ENCODE results near the gene IQCK.
"Not testable (repeated sequence)": the region's sequence is repeated elsewhere in the genome, so short reads cannot be mapped to it uniquely, and the experiment has no call there.

IQCK gene, protein sequence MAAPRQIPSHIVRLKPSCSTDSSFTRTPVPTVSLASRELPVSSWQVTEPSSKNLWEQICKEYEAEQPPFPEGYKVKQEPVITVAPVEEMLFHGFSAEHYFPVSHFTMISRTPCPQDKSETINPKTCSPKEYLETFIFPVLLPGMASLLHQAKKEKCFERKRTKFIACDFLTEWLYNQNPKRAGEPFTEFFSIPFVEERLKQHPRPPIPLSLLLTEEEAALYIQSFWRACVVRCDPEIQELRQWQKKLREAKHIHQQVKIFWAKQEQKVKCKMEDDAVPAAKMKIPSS

DNA sequence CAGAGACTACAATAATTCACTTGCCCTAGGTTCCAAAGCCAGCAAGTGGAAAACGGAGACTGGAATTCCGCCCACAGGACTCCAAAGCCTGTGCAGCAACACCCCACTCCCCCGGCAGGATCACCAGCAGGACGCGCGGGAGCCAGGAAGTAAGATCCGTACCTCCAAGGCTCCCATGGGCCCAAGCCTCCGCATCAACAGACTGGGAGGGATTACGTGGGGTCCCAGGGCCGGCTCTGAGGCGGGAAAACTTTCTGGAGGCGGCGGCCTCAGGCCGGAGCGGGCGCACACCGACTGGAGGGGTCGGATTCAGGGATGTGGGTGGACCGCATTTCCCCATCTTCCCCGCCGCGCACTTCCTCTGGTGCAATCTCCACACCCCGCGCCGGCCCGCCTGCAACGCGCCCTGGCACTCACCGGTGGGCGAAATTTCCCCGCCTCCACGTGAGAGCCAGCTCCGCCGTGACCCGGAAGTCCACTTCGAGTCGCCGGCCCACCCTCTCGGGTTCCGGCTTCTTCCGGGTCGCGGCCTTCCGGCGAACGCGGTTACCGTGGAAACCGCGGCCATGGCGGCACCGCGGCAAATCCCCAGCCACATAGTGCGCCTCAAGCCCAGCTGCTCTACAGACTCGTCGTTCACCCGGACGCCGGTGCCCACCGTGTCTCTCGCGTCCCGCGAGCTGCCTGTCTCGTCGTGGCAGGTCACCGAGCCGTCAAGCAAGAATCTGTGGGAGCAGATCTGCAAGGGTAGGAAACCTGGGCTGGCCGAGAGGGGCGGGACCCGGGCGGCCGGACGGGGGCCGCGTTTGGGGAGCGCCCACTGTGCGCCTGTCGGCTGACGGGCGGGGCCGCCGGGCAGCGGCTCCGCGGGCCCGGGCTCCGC lies at the start of gene IQCK, which contains the start of gene KNOP1:
TSS of gene IQCK (plus strand) at position 531 of the 883 bp plus-strand sequence. CDS start at position 567, 36 bp downstream.
TSS of gene KNOP1 (minus strand) at position 487 of the 883 bp plus-strand sequence. CDS start 3,192 bp downstream, outside the sequence.
- no peaks in the 10 kb centered on the region for H3K9me3 ChIP-seq (ENCODE audit: control insufficient read depth, low read length)
- peaks cover 14% of the 10 kb centered on the region for H3K4me1 ChIP-seq (ENCODE audit: control insufficient read depth, insufficient read depth, low read length)
- H3K36me3 ChIP-seq (ENCODE audit: control insufficient read depth, insufficient read depth, low read length, severe bottlenecking), result peaks cover 14% of the 10 kb centered on the region
- H3K4me3 ChIP-seq (ENCODE audit: low read length), result peak within 1 kb of the TSS; percentile 99
- H3K27me3 ChIP-seq (replicated peaks; ENCODE audit: control insufficient read depth, insufficient read depth, low read length), result no peaks in the 10 kb centered on the region
- peak within 1 kb of the TSS; percentile 97 for H3K9ac ChIP-seq (ENCODE audit: low read length)
- peak; percentile 97 for DNase-seq (ENCODE audit: low read depth)

DNA sequence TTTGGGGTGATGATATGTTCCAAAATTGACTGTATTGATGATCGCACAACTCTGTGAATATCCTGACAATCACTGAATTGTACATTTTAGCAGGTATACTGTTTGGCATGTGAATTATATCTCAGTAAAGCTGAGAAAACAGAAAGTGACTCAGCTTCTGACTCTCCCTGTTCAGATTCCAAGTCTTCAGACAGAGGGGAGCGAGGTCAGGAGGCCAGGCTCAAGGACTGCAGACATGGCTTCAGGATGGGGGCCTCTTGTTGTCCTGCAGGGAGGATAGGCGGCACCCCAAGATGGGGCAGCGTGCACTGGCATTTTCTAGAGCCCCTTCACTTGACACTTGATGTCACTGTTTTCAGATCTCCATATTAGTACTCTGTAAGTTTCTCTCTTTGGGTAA lies 45.7 kb upstream of the IQCK start:
- H3K4me3 ChIP-seq (ENCODE audit: low read length), result no peak overlapping the region
- peak; percentile 8 for DNase-seq (ENCODE audit: low read depth)
- no peaks in the 10 kb centered on the region for H3K4me1 ChIP-seq (ENCODE audit: control insufficient read depth, insufficient read depth, low read length)
- no peaks in the 10 kb centered on the region for H3K9me3 ChIP-seq (ENCODE audit: control insufficient read depth, low read length)
- peaks cover 34% of the 10 kb centered on the region for H3K36me3 ChIP-seq (ENCODE audit: control insufficient read depth, insufficient read depth, low read length, severe bottlenecking)
- no peak overlapping the region for H3K9ac ChIP-seq (ENCODE audit: low read length)
- no peaks in the 10 kb centered on the region for H3K27me3 ChIP-seq (replicated peaks; ENCODE audit: control insufficient read depth, insufficient read depth, low read length)

DNA sequence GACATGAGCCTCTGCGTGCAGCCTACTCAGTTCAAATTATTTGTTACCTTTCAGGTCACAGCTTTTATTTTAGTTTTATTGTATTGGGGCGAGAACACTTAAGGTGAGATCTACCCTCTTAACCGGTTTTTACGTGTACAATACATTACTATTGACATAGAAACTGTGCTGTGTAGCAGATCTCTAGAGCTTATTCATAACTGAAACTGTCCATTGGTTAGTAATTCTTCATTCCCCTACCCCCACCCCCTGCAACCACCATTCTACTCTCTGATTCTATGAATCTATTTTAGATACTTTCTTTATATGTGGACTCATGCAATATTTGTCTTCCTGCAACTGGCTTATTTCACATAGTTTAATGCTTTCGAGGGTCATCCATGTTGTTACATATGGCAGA lies 43.6 kb upstream of the IQCK start:
- peaks cover 3% of the 10 kb centered on the region for H3K4me1 ChIP-seq (ENCODE audit: control insufficient read depth, insufficient read depth, low read length)
- H3K4me3 ChIP-seq (ENCODE audit: low read length), result no peak overlapping the region
- no peaks in the 10 kb centered on the region for H3K9me3 ChIP-seq (ENCODE audit: control insufficient read depth, low read length)
- peaks cover 24% of the 10 kb centered on the region for H3K36me3 ChIP-seq (ENCODE audit: control insufficient read depth, insufficient read depth, low read length, severe bottlenecking)
- H3K9ac ChIP-seq (ENCODE audit: low read length), result no peak overlapping the region
- DNase-seq (ENCODE audit: low read depth), result no peak
- no peaks in the 10 kb centered on the region for H3K27me3 ChIP-seq (replicated peaks; ENCODE audit: control insufficient read depth, insufficient read depth, low read length)

DNA sequence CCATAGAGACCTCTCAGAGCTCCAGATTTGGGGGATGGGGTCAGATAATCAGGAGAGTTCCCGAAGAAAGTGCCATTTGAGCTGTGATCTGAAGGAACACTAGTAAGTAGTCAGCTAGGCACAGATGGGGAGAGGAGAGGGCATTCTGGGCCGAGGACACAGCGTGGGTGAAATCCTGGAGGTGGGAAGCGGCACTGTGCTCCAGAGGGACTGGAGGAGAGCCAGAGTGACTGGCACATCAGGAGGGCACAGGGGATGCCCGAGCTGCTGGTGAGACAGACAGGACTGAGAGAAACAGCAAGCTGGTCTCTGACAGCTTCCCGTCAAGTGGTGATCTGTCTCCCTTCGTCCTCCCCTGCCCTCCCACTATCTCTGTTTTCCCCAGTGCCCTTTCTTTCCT lies 40.7 kb upstream of the IQCK start:
- Histone ChIP-seq H3K4me1 (ENCODE audit: control insufficient read depth, insufficient read depth, low read length) (peaks cover 8% of the 10 kb centered on the region), H3K9me3 (ENCODE audit: control insufficient read depth, low read length) (no peaks in the 10 kb centered on the region), H3K9ac (ENCODE audit: low read length) (no peak overlapping the region), H3K27me3 (replicated peaks; ENCODE audit: control insufficient read depth, insufficient read depth, low read length) (no peaks in the 10 kb centered on the region), H3K36me3 (ENCODE audit: control insufficient read depth, insufficient read depth, low read length, severe bottlenecking) (peaks cover 9% of the 10 kb centered on the region), H3K4me3 (ENCODE audit: low read length) (no peak overlapping the region)
- DNase-seq (ENCODE audit: low read depth), result no peak

DNA sequence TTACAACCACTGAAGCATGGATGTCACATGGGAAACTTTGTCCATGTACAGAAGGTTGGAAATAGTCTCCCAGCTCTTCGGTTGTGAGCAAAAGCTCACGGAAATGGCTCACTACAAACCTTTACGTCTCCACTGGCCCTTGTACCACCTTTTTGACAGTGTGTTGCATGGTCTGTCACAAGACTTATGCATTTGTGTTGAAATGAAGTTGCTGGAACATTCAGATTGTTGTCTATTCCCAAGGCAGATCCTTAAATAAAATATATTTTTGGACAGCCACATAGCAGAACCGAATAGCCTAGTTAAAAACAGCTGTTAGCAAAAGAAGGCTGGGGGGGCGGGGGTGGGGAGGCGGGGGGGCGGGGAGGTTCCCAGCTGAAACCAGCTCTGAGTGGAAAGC lies 39.3 kb upstream of the IQCK start:
- Histone ChIP-seq H3K4me1 (ENCODE audit: control insufficient read depth, insufficient read depth, low read length) (peaks cover 8% of the 10 kb centered on the region), H3K9ac (ENCODE audit: low read length) (no peak overlapping the region), H3K36me3 (ENCODE audit: control insufficient read depth, insufficient read depth, low read length, severe bottlenecking) (peaks cover 22% of the 10 kb centered on the region), H3K9me3 (ENCODE audit: control insufficient read depth, low read length) (no peaks in the 10 kb centered on the region), H3K27me3 (replicated peaks; ENCODE audit: control insufficient read depth, insufficient read depth, low read length) (no peaks in the 10 kb centered on the region), H3K4me3 (ENCODE audit: low read length) (no peak overlapping the region)
- DNase-seq (ENCODE audit: low read depth), result peak; percentile 18

DNA sequence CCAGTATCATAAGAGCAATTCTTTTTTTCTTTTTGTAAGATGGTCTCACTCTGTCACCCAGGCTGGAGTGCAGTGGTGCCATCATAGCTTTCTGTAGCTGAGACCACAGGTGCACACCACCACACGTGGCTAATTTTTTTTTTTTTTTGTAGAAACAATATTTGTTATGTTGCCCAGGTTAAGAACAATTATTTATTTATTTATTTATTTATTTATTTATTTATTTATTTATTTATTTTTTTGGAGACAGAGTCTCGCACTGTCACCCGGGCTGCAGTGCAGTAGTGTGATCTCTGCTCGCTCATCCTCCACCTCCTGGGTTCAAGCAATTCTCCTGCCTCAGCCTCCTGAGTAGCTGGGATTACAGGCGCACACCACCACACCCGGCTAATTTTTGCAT lies 38.8 kb upstream of the IQCK start:
- not testable (repeated sequence) for H3K4me3 ChIP-seq (ENCODE audit: low read length); H3K27me3 ChIP-seq (replicated peaks; ENCODE audit: control insufficient read depth, insufficient read depth, low read length); H3K9me3 ChIP-seq (ENCODE audit: control insufficient read depth, low read length); H3K9ac ChIP-seq (ENCODE audit: low read length); H3K4me1 ChIP-seq (ENCODE audit: control insufficient read depth, insufficient read depth, low read length); DNase-seq (ENCODE audit: low read depth)
- peaks cover 27% of the 10 kb centered on the region for H3K36me3 ChIP-seq (ENCODE audit: control insufficient read depth, insufficient read depth, low read length, severe bottlenecking)

DNA sequence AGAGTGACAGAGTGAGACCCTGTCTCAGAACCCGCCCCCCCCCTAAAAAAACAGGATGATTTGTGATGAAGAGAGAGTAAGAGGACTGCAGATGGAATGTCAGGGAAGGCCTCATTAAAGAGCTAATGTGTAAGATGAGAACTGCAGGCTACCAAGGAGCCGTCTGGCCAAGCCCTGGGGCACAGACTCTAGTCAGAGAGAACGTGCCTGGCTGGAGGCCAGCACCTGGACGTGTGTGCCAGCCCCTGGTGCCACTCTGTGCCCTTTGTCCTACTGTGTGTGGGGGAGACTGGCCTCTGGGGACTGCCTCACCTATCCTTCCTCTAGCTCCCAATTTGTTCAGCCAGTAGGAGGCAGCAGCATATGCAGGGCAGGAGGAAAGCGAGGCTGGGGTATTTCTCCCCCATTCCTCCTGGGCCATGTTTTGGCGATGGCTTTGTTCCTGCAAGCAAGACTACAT lies 37.2 kb upstream of the IQCK start:
- H3K4me1 ChIP-seq (ENCODE audit: control insufficient read depth, insufficient read depth, low read length), result peaks cover 8% of the 10 kb centered on the region
- H3K9ac ChIP-seq (ENCODE audit: low read length), result no peak overlapping the region
- H3K9me3 ChIP-seq (ENCODE audit: control insufficient read depth, low read length), result no peaks in the 10 kb centered on the region
- H3K36me3 ChIP-seq (ENCODE audit: control insufficient read depth, insufficient read depth, low read length, severe bottlenecking), result peaks cover 31% of the 10 kb centered on the region
- H3K27me3 ChIP-seq (replicated peaks; ENCODE audit: control insufficient read depth, insufficient read depth, low read length), result no peaks in the 10 kb centered on the region
- no peak overlapping the region for H3K4me3 ChIP-seq (ENCODE audit: low read length)
- DNase-seq (ENCODE audit: low read depth), result no peak

DNA sequence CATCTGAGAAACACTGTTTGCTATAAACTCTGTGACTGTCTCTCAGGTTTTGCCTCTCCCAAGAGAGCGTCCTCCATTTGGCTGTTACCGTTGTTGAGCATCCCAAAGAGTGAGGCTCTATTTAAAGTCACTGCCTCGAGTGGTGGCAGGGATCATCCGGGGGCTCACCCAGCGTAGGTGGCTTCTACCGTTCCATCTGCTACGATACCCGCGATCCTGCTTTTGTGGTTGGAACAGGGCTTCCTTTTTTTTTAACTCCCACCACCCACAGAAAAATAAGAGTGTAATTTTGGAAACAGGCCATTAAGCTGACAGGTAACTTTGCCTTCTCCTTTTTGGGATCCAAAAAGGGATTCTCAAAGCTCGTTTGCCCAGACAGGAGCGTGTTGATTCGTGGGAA lies 36.4 kb upstream of the IQCK start:
- Histone ChIP-seq H3K4me3 (ENCODE audit: low read length) (no peak overlapping the region), H3K27me3 (replicated peaks; ENCODE audit: control insufficient read depth, insufficient read depth, low read length) (no peaks in the 10 kb centered on the region), H3K4me1 (ENCODE audit: control insufficient read depth, insufficient read depth, low read length) (peaks cover 8% of the 10 kb centered on the region), H3K9me3 (ENCODE audit: control insufficient read depth, low read length) (no peaks in the 10 kb centered on the region), H3K9ac (ENCODE audit: low read length) (no peak overlapping the region), H3K36me3 (ENCODE audit: control insufficient read depth, insufficient read depth, low read length, severe bottlenecking) (peaks cover 35% of the 10 kb centered on the region)
- no peak for DNase-seq (ENCODE audit: low read depth)

DNA sequence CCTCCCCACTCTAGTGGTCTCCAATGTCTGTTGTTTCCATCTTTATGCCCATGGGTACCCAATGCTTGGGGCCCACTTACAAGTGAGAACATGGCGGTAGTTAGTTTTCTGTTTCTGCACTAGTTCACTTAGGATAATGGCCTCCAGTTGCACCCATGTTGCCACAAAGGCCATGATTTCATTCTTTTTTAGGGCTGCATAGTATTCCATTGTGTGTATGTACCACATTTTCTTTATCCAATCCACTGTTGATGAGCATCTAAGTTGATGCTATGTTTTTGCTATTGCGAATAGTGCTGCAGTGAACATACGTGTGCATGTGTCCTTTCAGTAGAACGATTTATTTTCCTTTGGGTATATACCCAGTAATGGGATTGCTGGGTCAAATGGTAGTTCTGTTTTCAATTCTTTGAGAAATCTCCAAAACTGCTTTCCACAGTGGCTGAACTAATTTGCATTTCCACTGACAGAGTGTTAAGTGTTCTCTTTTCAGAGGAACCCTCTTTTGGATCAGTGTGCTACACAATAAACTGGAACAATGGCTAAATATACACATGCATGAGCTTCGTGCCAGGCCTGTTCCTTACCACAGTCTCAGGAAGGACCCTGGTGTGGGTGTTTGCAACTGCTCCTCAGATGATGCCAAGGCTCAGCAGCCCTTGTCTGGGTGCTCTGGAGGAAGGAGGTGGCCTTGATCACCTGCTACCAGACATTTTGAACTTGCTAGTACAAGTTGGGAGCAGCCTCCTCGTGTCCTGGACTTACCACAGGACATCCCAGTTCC lies 34.4 kb upstream of the IQCK start:
- Histone ChIP-seq H3K4me3 (ENCODE audit: low read length) (no peak overlapping the region), H3K36me3 (ENCODE audit: control insufficient read depth, insufficient read depth, low read length, severe bottlenecking) (peaks cover 46% of the 10 kb centered on the region), H3K4me1 (ENCODE audit: control insufficient read depth, insufficient read depth, low read length) (peaks cover 7% of the 10 kb centered on the region), H3K9ac (ENCODE audit: low read length) (no peak overlapping the region), H3K9me3 (ENCODE audit: control insufficient read depth, low read length) (no peaks in the 10 kb centered on the region), H3K27me3 (replicated peaks; ENCODE audit: control insufficient read depth, insufficient read depth, low read length) (no peaks in the 10 kb centered on the region)
- DNase-seq (ENCODE audit: low read depth), result no peak

DNA sequence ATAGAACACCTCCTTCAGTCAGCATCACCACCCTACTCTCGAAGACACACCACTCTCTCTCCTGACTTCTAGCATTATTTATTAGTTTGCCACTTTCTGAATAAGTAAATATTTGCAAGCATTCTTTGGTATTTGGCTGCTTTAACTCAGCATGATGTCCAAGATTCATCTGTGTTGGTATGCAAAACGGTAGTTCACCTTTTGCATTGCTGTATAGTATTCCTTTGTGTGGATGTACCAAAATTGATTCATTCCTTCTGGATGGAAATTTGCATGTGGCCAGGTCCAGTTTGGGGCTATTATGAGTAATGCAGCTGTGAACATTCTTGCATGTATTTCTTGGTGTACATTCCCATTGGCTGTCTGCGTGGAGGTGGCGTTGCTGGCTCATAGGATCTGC lies 32.9 kb upstream of the IQCK start:
- H3K9me3 ChIP-seq (ENCODE audit: control insufficient read depth, low read length), result no peaks in the 10 kb centered on the region
- no peaks in the 10 kb centered on the region for H3K27me3 ChIP-seq (replicated peaks; ENCODE audit: control insufficient read depth, insufficient read depth, low read length)
- H3K36me3 ChIP-seq (ENCODE audit: control insufficient read depth, insufficient read depth, low read length, severe bottlenecking), result peaks cover 48% of the 10 kb centered on the region
- no peak for DNase-seq (ENCODE audit: low read depth)
- H3K4me1 ChIP-seq (ENCODE audit: control insufficient read depth, insufficient read depth, low read length), result peaks cover 8% of the 10 kb centered on the region
- no peak overlapping the region for H3K4me3 ChIP-seq (ENCODE audit: low read length)
- no peak overlapping the region for H3K9ac ChIP-seq (ENCODE audit: low read length)

DNA sequence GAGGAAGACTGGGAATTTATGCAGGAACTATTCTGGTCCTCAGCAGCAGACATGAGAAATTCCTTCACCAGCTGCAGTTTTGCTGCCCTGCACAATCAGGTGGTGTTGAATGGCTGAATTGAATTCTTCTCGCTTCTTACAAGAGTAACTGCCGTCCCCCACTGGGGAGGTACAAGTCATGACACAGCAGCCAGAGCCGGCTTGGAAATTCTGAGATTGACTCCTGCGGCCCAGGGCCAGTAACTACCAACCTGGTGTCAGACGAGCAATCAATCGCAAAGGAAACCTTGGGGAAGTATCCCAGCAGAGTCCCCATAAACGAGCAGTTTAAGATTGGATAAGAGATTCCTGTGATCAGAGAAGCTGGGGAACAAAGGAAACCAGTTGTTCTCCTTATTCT lies 30.8 kb upstream of the IQCK start:
- no peaks in the 10 kb centered on the region for H3K27me3 ChIP-seq (replicated peaks; ENCODE audit: control insufficient read depth, insufficient read depth, low read length)
- peaks cover 51% of the 10 kb centered on the region for H3K36me3 ChIP-seq (ENCODE audit: control insufficient read depth, insufficient read depth, low read length, severe bottlenecking)
- H3K9ac ChIP-seq (ENCODE audit: low read length), result no peak overlapping the region
- peaks cover 5% of the 10 kb centered on the region for H3K4me1 ChIP-seq (ENCODE audit: control insufficient read depth, insufficient read depth, low read length)
- H3K4me3 ChIP-seq (ENCODE audit: low read length), result no peak overlapping the region
- no peaks in the 10 kb centered on the region for H3K9me3 ChIP-seq (ENCODE audit: control insufficient read depth, low read length)
- no peak for DNase-seq (ENCODE audit: low read depth)
